B cell (primary cell): ENCODE measurements around the gene PPP3CA.

ENCODE experiments used
- EZH2 ChIP-seq: IDR thresholded peaks from 2 replicates; pipeline ENCODE4 v1.6.1; 2012; ENCODE audit warnings: borderline replicate concordance, low read depth, mild to moderate bottlenecking, moderate library complexity, low read length; ENCODE audit not compliant: insufficient read depth, poor library complexity, severe bottlenecking
- TF ChIP-seq, protein P1 (sequence below): fragments of 200-600 bp; IDR thresholded peaks from one replicate; pipeline ENCODE4 v1.8.0; 2022; ENCODE audit warnings: antibody characterized with exemption, mild to moderate bottlenecking

DNA sequence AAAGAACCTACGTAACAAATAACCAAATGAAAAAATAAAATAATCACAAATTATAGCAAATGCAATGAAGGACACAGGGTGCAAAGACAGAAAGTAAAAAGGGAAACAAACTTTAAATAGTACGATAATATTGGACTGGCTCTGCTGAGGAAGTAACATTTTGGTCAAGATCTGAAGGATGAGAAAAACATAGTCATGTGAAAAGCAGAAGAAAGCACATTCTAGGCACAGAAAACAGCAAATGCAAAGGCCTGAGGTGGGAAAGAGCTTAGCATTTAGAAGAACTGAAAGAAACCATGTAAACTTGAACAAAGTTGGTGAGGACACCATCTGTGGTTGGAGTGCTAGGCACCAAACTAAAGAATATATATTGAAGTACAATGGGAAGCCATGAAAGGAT lies 111.2 kb downstream of the PPP3CA start:
- TF ChIP-seq, protein P1, sequence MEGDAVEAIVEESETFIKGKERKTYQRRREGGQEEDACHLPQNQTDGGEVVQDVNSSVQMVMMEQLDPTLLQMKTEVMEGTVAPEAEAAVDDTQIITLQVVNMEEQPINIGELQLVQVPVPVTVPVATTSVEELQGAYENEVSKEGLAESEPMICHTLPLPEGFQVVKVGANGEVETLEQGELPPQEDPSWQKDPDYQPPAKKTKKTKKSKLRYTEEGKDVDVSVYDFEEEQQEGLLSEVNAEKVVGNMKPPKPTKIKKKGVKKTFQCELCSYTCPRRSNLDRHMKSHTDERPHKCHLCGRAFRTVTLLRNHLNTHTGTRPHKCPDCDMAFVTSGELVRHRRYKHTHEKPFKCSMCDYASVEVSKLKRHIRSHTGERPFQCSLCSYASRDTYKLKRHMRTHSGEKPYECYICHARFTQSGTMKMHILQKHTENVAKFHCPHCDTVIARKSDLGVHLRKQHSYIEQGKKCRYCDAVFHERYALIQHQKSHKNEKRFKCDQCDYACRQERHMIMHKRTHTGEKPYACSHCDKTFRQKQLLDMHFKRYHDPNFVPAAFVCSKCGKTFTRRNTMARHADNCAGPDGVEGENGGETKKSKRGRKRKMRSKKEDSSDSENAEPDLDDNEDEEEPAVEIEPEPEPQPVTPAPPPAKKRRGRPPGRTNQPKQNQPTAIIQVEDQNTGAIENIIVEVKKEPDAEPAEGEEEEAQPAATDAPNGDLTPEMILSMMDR, result no peak
- TF ChIP-seq EZH2, result no peak
